HEK293 (cell line): ENCODE results near the gene ENGASE.

Source experiments
- CTCF ChIP-seq: fragments of 450-650 bp; formaldehyde crosslinking; IDR thresholded peaks from 2 replicates; pipeline ENCODE4 v1.5.1; 2016; ENCODE audit warnings: missing biosample characterization, missing genetic modification characterization
- HOXD13 ChIP-seq: sonication (generic); formaldehyde crosslinking; IDR thresholded peaks from 2 replicates; pipeline ENCODE4 v1.8.0; 2022; ENCODE audit warnings: missing genetic modification reagents, borderline replicate concordance
- PATZ1 ChIP-seq: fragments of 450-650 bp; formaldehyde crosslinking; IDR thresholded peaks from 2 replicates; pipeline ENCODE4 v1.5.1; 2016; ENCODE audit warnings: missing biosample characterization, missing genetic modification characterization
- ZNF175 ChIP-seq: fragments of 450-650 bp; formaldehyde crosslinking; IDR thresholded peaks from 2 replicates; pipeline ENCODE4 v1.5.1; 2016; ENCODE audit warnings: missing biosample characterization, missing genetic modification characterization
- ZNF423 ChIP-seq: fragments of 450-650 bp; formaldehyde crosslinking; IDR thresholded peaks from 2 replicates; pipeline ENCODE4 v1.5.1; 2016; ENCODE audit warnings: missing biosample characterization, missing genetic modification characterization
- ZNF776 ChIP-seq: fragments of 450-650 bp; formaldehyde crosslinking; IDR thresholded peaks from 2 replicates; pipeline ENCODE4 v1.5.0; 2017; ENCODE audit warnings: missing biosample characterization, missing genetic modification characterization, borderline replicate concordance

- TF ChIP-seq PATZ1 (no peak), CTCF (no peak), ZNF776 (tag by site-specific recombination) (no peak), ZNF423 (tag by site-specific recombination) (no peak), HOXD13 (CRISPR knock-in tag) (no peak), ZNF175 (tag by site-specific recombination) (no peak)
Measured at GRCh38 chr17:79080761-79081290, 6.2 kb downstream of the ENGASE start.
